ENCODE measurements around the gene TMEM213. TPM values are rescaled to one million over a fixed set of nuclear protein-coding genes. Genes with fewer than 3 reads are reported as not detected.

TMEM213 gene
- total and polyA plus RNA-seq, 5 experiments from 2014 or later = not detected

DNA sequence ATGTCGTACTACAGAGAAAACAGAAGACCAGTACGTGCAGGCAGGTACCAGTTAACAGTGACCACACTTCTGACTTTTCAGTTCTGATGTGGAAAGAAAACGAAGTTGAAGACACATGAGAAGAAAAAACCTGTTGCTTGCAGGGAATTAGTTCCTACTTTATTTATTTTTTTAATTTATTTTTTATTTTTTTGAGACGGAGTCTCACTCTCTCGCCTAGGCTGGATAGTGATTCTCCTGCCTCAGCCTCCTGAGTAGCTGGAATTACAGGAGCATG lies 74.0 kb downstream of the TMEM213 start:
- no peaks in the 10 kb centered on the region for H3K36me3 Mint-ChIP-seq
- H3K27ac Mint-ChIP-seq = no peak overlapping the region
- DNase-seq = no peak
- POLR2A ChIA-PET = no interaction called here
- H3K4me3 Mint-ChIP-seq = no peak overlapping the region
- H3K27me3 Mint-ChIP-seq = peaks cover 0 to 9% (median 0%) of the 10 kb centered on the region in 5 donors
- ATAC-seq = no peak
- H3K4me1 Mint-ChIP-seq = peaks cover 6 to 19% (median 9%) of the 10 kb centered on the region in 4 donors
- H3K9me3 Mint-ChIP-seq = no peaks in the 10 kb centered on the region

DNA sequence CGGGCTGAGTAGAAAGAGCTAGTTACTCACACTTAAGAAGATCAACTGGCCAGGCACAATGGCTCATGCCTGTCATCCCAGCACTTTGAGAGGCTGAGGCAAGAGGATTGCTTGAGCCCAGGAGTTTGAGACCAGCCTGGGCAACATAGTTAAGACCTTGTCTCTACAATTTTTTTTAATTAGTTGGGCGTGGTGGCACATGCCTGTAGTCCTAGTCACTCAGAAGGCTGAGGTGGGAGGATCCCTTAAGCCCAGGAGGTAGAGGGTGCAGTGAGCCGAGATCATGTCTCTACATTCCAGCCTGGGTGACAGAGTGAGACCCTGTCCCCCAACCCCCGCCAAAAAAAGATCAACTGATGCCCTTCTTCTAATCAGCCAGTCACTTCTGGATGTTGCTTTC lies 74.8 kb downstream of the TMEM213 start:
- DNase-seq (no peak), ATAC-seq (no peak)
- H3K4me1 Mint-ChIP-seq = peaks cover 6 to 19% (median 9%) of the 10 kb centered on the region in 4 donors
- no peak overlapping the region for H3K27ac Mint-ChIP-seq
- H3K27me3 Mint-ChIP-seq = peaks cover 0 to 9% (median 0%) of the 10 kb centered on the region in 5 donors
- no peaks in the 10 kb centered on the region for H3K36me3 Mint-ChIP-seq
- no peak overlapping the region for H3K4me3 Mint-ChIP-seq
- no peaks in the 10 kb centered on the region for H3K9me3 Mint-ChIP-seq
- POLR2A ChIA-PET = no interaction called here

DNA sequence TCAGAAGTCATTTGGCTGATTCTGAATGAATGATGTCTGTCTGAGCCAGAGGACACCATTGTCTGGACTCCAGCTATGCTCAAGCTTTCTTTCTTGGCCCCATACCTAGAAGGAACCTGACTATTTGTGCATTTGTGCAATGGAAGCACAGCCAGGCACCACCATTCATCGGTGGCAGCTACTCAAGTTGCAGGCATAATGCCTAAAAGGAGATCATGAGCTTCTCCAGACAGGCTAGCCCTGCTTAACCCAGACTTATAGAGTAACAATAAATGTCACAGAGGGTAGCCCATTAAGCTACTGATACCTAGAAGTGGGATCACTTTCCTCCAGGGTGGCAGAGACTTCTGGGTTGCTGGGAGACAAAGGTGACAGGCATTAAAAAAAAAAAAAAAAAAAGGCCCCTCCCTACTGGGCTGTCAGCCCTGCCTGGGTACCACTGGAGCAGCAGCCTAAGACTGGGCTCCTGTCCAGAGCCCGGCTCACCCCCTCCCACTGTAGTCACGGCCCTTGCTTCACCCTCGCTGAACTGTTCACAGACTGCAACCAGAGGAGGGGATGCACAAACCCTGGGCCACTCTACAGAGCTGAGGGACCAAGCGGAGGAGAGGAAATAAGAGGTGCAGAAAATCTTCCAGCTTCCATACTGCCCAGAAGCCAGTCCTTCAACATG lies 75.6 kb downstream of the TMEM213 start:
- peaks cover 0 to 9% (median 0%) of the 10 kb centered on the region in 5 donors for H3K27me3 Mint-ChIP-seq
- H3K27ac Mint-ChIP-seq = no peak overlapping the region
- DNase-seq = no peak
- H3K4me3 Mint-ChIP-seq = no peak overlapping the region
- H3K9me3 Mint-ChIP-seq = no peaks in the 10 kb centered on the region
- POLR2A ChIA-PET = no interaction called here
- no peaks in the 10 kb centered on the region for H3K36me3 Mint-ChIP-seq
- ATAC-seq = no peak
- peaks cover 6 to 19% (median 9%) of the 10 kb centered on the region in 4 donors for H3K4me1 Mint-ChIP-seq

DNA sequence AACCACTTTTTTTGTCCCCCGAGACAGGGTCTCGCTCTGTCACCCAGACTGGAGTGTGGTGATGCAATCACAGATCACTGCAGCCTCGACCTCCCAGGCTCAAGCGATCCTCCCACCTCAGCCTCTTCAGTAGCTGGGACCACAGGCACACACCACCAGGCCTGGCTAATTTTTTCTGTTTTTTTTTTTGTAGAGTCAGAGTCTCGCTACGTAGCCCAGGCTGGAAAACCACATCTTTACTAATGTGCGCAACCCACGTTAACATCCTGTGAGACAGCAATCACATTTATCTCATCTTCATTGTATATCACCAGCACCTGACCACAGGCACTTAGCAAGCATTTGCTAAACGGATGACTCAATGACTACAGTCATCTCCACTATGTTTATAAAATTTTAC lies 78.0 kb downstream of the TMEM213 start:
- Mint-ChIP-seq H3K4me3 (peak overlapping the region in 1 of 10 donors; percentile 41), H3K4me1 (peaks cover 6 to 19% (median 9%) of the 10 kb centered on the region in 4 donors), H3K9me3 (no peaks in the 10 kb centered on the region), H3K36me3 (no peaks in the 10 kb centered on the region), H3K27ac (peak overlapping the region in 7 of 10 donors; percentile 38 to 75 (median 63)), H3K27me3 (peaks cover 0 to 3% (median 0%) of the 10 kb centered on the region in 5 donors)
- POLR2A ChIA-PET = no interaction called here
- DNase-seq = peak in 9 of 10 donors; percentile 36 to 80 (median 69)
- ATAC-seq = peak; percentile 97 to 99

DNA sequence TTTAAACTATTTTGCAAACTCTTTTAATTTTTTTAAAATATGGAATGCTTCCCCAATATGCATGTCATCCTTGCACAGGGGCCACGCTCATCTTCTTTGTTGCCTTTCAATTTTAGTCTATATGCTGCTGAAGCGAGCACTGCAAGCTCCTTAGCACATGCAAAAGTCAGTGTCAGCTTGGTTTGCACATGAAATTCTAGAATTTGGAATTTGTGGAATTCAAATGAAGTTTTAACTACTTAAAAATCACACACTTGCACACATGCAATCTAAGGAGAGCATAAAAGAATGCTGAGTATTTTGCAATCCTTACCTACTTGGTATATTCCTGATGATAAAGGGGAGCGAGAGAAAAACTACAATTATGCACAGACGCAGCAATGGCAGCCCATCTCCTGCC lies 78.5 kb downstream of the TMEM213 start:
- no peaks in the 10 kb centered on the region for H3K36me3 Mint-ChIP-seq
- H3K27me3 Mint-ChIP-seq = no peaks in the 10 kb centered on the region
- peaks cover 6 to 19% (median 9%) of the 10 kb centered on the region in 4 donors for H3K4me1 Mint-ChIP-seq
- POLR2A ChIA-PET = interaction anchor here (0.5 kb wide), 1 partner anchor 124 kb away, joined by 3 read pairs; no protein-coding TSS in a partner anchor
- H3K4me3 Mint-ChIP-seq = no peak overlapping the region
- H3K27ac Mint-ChIP-seq = peak overlapping the region in 2 of 10 donors; percentile 38 to 63
- ATAC-seq (no peak), DNase-seq (no peak)
- no peaks in the 10 kb centered on the region for H3K9me3 Mint-ChIP-seq

DNA sequence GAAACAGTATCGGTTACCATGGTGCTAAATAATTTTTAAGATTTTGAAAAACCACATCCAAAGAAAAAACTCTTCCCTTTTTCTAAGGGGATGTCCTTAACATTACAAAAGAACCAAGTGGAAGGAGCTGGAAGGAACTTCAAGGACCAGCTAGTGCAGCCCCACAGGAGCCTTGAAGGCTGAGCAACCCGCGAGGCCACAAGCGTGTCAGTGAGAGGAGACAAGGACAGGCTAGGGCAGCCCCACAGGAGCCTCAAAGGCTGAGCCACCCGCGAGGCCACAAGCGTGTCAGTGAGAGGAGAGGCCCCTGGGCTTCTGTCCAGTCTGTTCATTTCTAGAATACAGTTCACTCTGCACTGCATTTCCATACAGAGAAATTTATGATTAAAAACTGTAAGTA lies 80.3 kb downstream of the TMEM213 start:
- H3K36me3 Mint-ChIP-seq = no peaks in the 10 kb centered on the region
- H3K4me1 Mint-ChIP-seq = peaks cover 10 to 19% (median 16%) of the 10 kb centered on the region in 4 donors
- H3K9me3 Mint-ChIP-seq = no peaks in the 10 kb centered on the region
- H3K27me3 Mint-ChIP-seq = no peaks in the 10 kb centered on the region
- POLR2A ChIA-PET = no interaction called here
- H3K27ac Mint-ChIP-seq = no peak overlapping the region
- no peak overlapping the region for H3K4me3 Mint-ChIP-seq
- ATAC-seq = no peak
- no peak for DNase-seq

DNA sequence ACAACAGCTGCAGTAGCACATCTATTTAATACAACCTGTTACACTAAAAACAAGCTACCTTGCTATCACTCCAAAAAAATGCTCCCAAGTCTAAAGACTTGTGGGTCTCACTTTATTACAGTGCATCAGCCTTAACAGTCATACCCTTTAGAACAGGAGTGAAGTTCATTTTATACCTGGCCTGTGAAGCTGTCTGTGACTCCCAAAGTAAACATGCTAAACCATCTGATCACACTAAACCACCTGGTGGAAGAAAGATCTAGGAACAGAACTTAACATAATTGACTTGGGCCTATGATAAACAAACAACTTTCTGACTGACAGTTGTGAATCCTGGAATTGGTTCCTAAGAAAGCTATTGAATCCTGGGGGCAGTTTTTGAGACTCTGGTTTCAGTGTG lies 81.1 kb downstream of the TMEM213 start:
- no peak overlapping the region for H3K4me3 Mint-ChIP-seq
- no peak for ATAC-seq
- H3K27me3 Mint-ChIP-seq = no peaks in the 10 kb centered on the region
- H3K4me1 Mint-ChIP-seq = peaks cover 10 to 19% (median 16%) of the 10 kb centered on the region in 4 donors
- no peak overlapping the region for H3K27ac Mint-ChIP-seq
- POLR2A ChIA-PET = no interaction called here
- DNase-seq = no peak
- no peaks in the 10 kb centered on the region for H3K9me3 Mint-ChIP-seq
- H3K36me3 Mint-ChIP-seq = no peaks in the 10 kb centered on the region

DNA sequence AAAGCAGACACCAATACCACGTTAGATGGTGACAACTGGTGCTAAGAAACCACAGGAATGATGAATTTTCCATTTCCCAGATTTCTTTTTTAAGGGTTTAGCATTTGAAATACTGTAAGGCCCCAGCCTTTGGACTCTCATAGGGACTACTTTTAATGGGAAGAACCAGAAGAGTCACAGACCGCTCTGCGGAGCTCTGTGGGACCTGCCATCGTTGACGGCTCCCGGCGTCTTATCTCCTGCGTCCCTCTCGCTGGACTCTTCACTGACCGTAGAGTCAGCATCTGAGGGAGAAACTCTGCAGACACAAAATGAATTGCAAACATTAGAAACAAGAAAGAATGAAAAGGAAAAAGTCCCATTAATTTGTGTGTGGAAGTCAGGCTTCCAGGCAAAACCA lies 81.6 kb downstream of the TMEM213 start:
- no peak for ATAC-seq
- Mint-ChIP-seq H3K27me3 (no peaks in the 10 kb centered on the region), H3K4me3 (no peak overlapping the region), H3K9me3 (no peaks in the 10 kb centered on the region), H3K27ac (no peak overlapping the region), H3K36me3 (no peaks in the 10 kb centered on the region), H3K4me1 (peaks cover 10 to 17% (median 16%) of the 10 kb centered on the region in 4 donors)
- POLR2A ChIA-PET = no interaction called here
- no peak for DNase-seq

DNA sequence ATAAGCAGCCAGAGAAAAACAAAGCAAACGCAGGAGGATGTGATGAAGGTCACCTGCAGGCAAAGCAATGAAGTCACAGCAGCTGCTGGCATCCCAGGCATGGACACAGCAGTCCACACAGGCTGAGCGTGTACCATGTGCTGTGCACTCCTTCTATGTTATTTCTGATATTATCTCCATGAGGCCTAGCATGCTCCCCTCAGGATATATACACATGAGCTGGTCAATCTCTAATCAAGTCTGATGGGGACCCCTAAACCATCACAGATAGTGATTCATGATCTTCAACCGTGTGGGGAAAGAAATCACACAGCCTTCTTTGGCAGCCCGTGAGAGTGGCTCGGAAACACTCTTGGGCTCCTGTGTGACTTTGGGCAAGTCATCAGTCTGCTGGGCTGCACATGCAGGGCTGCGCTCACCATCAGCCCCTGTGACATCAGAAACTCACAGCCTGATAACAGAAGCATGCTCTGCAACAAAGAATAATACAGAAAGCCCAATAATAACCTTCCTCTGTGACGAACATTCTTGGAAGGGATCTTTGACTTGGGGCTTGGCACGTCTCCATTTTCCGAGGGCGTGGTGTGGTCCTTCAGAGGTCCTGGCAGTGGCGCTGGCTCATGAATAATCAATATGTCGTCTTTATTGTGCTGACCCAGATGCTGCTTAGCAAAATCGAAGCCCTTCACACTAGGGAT lies 83.2 kb downstream of the TMEM213 start:
- no peaks in the 10 kb centered on the region for H3K27me3 Mint-ChIP-seq
- no peaks in the 10 kb centered on the region for H3K9me3 Mint-ChIP-seq
- POLR2A ChIA-PET = interaction anchor here (0.6 kb wide), 1 partner anchor 122 kb away, joined by 3 read pairs; no protein-coding TSS in a partner anchor
- H3K4me1 Mint-ChIP-seq = peaks cover 6 to 14% (median 8%) of the 10 kb centered on the region in 4 donors
- H3K4me3 Mint-ChIP-seq = no peak overlapping the region
- H3K27ac Mint-ChIP-seq = no peak overlapping the region
- DNase-seq = no peak
- no peaks in the 10 kb centered on the region for H3K36me3 Mint-ChIP-seq
- no peak for ATAC-seq

DNA sequence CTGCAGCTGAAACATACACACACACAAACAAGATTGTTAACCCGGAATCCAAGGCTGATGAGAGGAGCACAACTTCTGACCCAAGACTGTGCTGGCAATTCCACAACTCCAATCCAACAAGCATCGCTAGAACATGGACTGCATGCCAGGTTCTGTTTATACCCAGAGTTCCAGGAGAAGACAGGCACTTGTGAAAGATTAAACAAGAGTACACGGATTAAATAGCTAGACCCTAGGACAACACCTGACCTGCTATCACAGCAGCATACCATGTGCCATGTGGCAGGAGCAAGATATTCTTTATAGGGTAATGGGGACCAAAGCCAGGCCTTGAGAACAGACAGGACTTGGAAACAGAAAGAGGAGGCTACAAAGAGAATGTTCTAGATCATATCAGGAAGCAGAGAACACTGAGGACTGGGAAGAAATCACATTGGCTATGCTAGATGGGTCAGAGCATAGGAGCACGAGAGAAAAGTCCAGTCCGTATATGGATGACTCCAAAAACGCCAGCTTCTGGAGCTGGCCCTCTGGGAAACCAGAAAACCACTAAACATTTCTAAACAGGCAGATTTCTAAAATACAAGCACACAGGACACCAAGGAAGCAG lies 83.9 kb downstream of the TMEM213 start:
- Mint-ChIP-seq H3K36me3 (no peaks in the 10 kb centered on the region), H3K27ac (peak overlapping the region in 1 of 10 donors; percentile 6), H3K9me3 (no peaks in the 10 kb centered on the region), H3K4me1 (peaks cover 4 to 14% (median 6%) of the 10 kb centered on the region in 4 donors), H3K4me3 (no peak overlapping the region), H3K27me3 (no peaks in the 10 kb centered on the region)
- ATAC-seq (no peak), DNase-seq (no peak)
- POLR2A ChIA-PET = no interaction called here

DNA sequence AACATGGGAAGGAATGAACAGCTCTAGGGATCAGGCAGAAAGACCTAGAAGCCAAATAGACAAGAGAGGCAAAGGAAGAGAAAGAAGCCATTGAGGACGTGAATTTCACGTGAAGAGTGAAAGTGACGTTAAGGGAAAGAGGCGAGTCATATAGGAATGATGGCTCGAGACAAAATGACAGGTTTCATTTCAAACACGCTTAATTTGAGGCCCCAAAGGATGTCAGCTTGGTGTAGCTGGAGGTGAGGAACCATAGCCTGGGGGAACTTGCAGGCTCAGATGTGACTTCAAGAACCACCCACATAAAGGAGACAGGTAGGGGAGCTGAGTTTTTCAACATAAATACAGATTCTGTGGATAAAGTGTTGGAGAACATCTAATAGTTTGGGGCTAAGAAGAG lies 84.5 kb downstream of the TMEM213 start:
- no peak overlapping the region for H3K4me3 Mint-ChIP-seq
- DNase-seq = no peak
- peak overlapping the region in 4 of 10 donors; percentile 10 to 45 (median 35) for H3K27ac Mint-ChIP-seq
- no peak for ATAC-seq
- POLR2A ChIA-PET = interaction anchor here (1.1 kb wide), 1 partner anchor 14 kb away, joined by 6 read pairs; no protein-coding TSS in a partner anchor
- H3K9me3 Mint-ChIP-seq = no peaks in the 10 kb centered on the region
- peaks cover 4 to 14% (median 6%) of the 10 kb centered on the region in 4 donors for H3K4me1 Mint-ChIP-seq
- no peaks in the 10 kb centered on the region for H3K27me3 Mint-ChIP-seq
- H3K36me3 Mint-ChIP-seq = no peaks in the 10 kb centered on the region

DNA sequence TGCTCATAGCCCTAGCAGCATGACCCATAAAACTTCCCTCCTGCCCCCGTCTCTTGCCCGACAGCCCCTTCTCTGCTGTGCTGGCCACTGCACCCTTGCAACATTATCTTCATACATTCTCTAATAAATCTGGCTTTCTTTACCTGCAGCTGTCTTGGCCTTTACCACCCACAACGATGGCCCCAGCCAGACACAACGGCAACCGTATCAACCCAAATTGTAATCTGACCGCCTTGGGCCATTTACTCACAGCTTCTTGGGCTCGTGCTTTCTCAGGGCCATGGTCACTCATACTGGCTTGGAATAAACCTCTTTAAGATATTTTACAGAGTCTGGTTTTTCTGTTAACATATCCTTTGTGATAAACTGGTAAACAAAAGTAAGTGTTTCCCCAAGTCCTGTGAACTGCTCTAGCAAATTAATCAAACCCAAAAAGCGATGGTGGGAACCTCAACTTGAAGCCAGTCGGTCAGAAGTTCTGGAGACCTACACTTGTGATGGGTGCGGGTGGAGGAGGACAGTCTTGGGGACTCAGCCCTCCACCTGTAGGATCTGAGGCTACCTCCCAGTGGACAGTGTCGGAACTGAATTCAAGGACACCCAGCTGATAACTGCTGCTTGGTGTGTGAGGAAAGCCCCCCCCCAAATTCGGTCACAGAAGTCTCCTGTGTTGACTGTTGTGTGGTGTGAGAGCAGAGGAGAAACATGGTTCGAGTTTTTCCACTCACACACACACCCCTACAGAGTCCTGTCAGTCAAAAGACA lies 87.8 kb downstream of the TMEM213 start:
- Mint-ChIP-seq H3K27me3 (no peaks in the 10 kb centered on the region), H3K4me3 (no peak overlapping the region), H3K4me1 (peaks cover 4 to 19% (median 8%) of the 10 kb centered on the region in 4 donors), H3K36me3 (no peaks in the 10 kb centered on the region), H3K27ac (peak overlapping the region in 4 of 10 donors; percentile 0 to 30 (median 18)), H3K9me3 (no peaks in the 10 kb centered on the region)
- POLR2A ChIA-PET = interaction anchor here (0.6 to 2.6 kb wide), 5 partner anchors 96 to 190 kb away, joined by 3 to 11 read pairs (median 5); partner anchors contain the start of gene KIAA1549
- no peak for ATAC-seq
- no peak for DNase-seq

All from naive thymus-derived CD8-positive, alpha-beta T cell (primary cell).